SK-N-SH treated with all-trans-retinoic acid at 6 μM for 48 hours (cell line): ENCODE results near the gene FLNC.

Experiments
- ATAC-seq: fragments of 200-7000 bp; cut with Tn5 transposase; 3 replicates; pipeline ENCODE4 v1.9.1; 2020; ENCODE audit warnings: mild to moderate bottlenecking, moderate library complexity
- ARNTL ChIP-seq: fragments of 450-650 bp; formaldehyde crosslinking; IDR thresholded peaks from 2 replicates; pipeline ENCODE4 v1.5.0; 2020; ENCODE audit warnings: low read depth, mild to moderate bottlenecking, moderate library complexity, borderline replicate concordance
- BACH2 ChIP-seq: fragments of 250-450 bp; sonication (Bioruptor Pico); IDR thresholded peaks from 2 replicates; pipeline ENCODE4 v1.9.0; 2021; ENCODE audit warnings: mild to moderate bottlenecking, borderline replicate concordance
- CSDC2 ChIP-seq: fragments of 250-450 bp; sonication (Bioruptor Pico); IDR thresholded peaks from 2 replicates; pipeline ENCODE4 v1.5.0; 2020; ENCODE audit warnings: mild to moderate bottlenecking, moderate library complexity
- ESRRG ChIP-seq: fragments of 250-450 bp; sonication (Bioruptor Pico); IDR thresholded peaks from 2 replicates; pipeline ENCODE4 v1.6.1; 2021; ENCODE audit warnings: mild to moderate bottlenecking
- GLIS3 ChIP-seq: fragments of 250-450 bp; sonication (Bioruptor Pico); IDR thresholded peaks from 2 replicates; pipeline ENCODE4 v1.5.0; 2020; ENCODE audit warnings: mild to moderate bottlenecking, moderate library complexity
- ISL1 ChIP-seq: fragments of 250-450 bp; sonication (Bioruptor Pico); IDR thresholded peaks from 2 replicates; pipeline ENCODE4 v2.1.2; 2022; ENCODE audit warnings: mild to moderate bottlenecking, moderate library complexity
- OSR1 ChIP-seq: fragments of 250-450 bp; sonication (Bioruptor Pico); IDR thresholded peaks from 2 replicates; pipeline ENCODE4 v1.8.0; 2022; ENCODE audit warnings: moderate library complexity, mild to moderate bottlenecking, inconsistent platforms
- PPARA ChIP-seq: fragments of 250-450 bp; sonication (Bioruptor Pico); IDR thresholded peaks from 2 replicates; pipeline ENCODE4 v1.5.0; 2020; ENCODE audit warnings: mild to moderate bottlenecking, borderline replicate concordance
- RARB ChIP-seq: fragments of 250-450 bp; sonication (Bioruptor Pico); IDR thresholded peaks from 2 replicates; pipeline ENCODE4 v1.8.0; 2021; ENCODE audit warnings: mild to moderate bottlenecking, moderate library complexity
- SNAI2 ChIP-seq: fragments of 250-450 bp; sonication (Bioruptor Pico); IDR thresholded peaks from 2 replicates; pipeline ENCODE4 v1.5.0; 2020; ENCODE audit warnings: mild to moderate bottlenecking, moderate library complexity
- TCF4 ChIP-seq: fragments of 250-450 bp; sonication (Bioruptor Pico); IDR thresholded peaks from 2 replicates; pipeline ENCODE4 v1.8.0; 2021; ENCODE audit warnings: mild to moderate bottlenecking, moderate library complexity, borderline replicate concordance
- TOX ChIP-seq: fragments of 250-450 bp; sonication (Bioruptor Pico); IDR thresholded peaks from 2 replicates; pipeline ENCODE4 v1.8.0; 2021; ENCODE audit warnings: mild to moderate bottlenecking, moderate library complexity, borderline replicate concordance
- ZC3H10 ChIP-seq: fragments of 250-450 bp; sonication (Bioruptor Pico); IDR thresholded peaks from 2 replicates; pipeline ENCODE4 v1.5.1; 2021; ENCODE audit warnings: mild to moderate bottlenecking, moderate library complexity
- ZFP3 ChIP-seq: fragments of 250-450 bp; sonication (Bioruptor Pico); IDR thresholded peaks from 2 replicates; pipeline ENCODE4 v1.5.0; 2020; ENCODE audit warnings: mild to moderate bottlenecking, moderate library complexity
- ZNF70 ChIP-seq: fragments of 450-650 bp; formaldehyde crosslinking; IDR thresholded peaks from 2 replicates; pipeline ENCODE4 v1.5.0; 2020; ENCODE audit warnings: mild to moderate bottlenecking, moderate library complexity
- ZNF8 ChIP-seq: fragments of 450-650 bp; formaldehyde crosslinking; IDR thresholded peaks from 2 replicates; pipeline ENCODE4 v1.5.0; 2020; ENCODE audit warnings: mild to moderate bottlenecking, moderate library complexity
- TF ChIP-seq, protein P1 (sequence below): fragments of 250-450 bp; sonication (Bioruptor Pico); IDR thresholded peaks from 2 replicates; pipeline ENCODE4 v1.8.0; 2020; ENCODE audit warnings: mild to moderate bottlenecking, moderate library complexity, borderline replicate concordance
- TF ChIP-seq, protein P2 (sequence below): fragments of 250-450 bp; sonication (Bioruptor Pico); IDR thresholded peaks from 2 replicates; pipeline ENCODE4 v1.8.0; 2021; ENCODE audit warnings: low read depth, mild to moderate bottlenecking, moderate library complexity, borderline replicate concordance
- TF ChIP-seq, protein P3 (sequence below): fragments of 250-450 bp; sonication (Bioruptor Pico); IDR thresholded peaks from 2 replicates; pipeline ENCODE4 v1.5.1; 2020; ENCODE audit warnings: low read depth, mild to moderate bottlenecking, moderate library complexity
- TF ChIP-seq, protein P4 (sequence below): fragments of 250-450 bp; sonication (Bioruptor Pico); IDR thresholded peaks from 2 replicates; pipeline ENCODE4 v1.5.1; 2021; ENCODE audit warnings: mild to moderate bottlenecking, moderate library complexity
- TF ChIP-seq, protein P5 (sequence below): fragments of 250-450 bp; sonication (Bioruptor Pico); IDR thresholded peaks from 2 replicates; pipeline ENCODE4 v1.5.0; 2020; ENCODE audit warnings: mild to moderate bottlenecking, moderate library complexity

Gene FLNC

DNA sequence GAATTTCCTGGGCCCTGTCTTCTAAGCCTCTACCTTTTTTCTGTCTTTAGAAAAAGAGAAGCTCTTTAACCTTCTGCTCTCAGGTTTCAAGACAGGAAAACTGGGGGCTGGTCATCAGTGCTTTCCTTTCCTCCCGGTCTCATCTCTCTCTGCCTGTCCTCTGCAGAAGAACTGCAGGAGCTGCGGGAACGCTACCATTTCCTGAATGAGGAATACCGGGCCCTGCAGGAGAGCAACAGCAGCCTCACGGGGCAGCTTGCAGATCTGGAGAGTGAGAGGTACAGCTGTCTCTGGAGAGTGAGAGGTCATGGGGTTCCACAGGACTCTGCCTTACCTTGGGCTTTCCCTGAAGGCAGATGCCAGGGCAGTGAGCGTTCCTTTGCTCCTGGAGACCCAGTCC is 25.7 kb upstream of the FLNC start:
- TF ChIP-seq GLIS3 (CRISPR knock-in tag) = no peak
- no peak for TF ChIP-seq OSR1 (CRISPR knock-in tag)
- no peak for TF ChIP-seq PPARA
- no peak for TF ChIP-seq ARNTL (CRISPR knock-in tag)
- no peak for TF ChIP-seq TOX (CRISPR knock-in tag)
- TF ChIP-seq ZNF70 = no peak
- TF ChIP-seq RARB = no peak
- TF ChIP-seq, protein P1, sequence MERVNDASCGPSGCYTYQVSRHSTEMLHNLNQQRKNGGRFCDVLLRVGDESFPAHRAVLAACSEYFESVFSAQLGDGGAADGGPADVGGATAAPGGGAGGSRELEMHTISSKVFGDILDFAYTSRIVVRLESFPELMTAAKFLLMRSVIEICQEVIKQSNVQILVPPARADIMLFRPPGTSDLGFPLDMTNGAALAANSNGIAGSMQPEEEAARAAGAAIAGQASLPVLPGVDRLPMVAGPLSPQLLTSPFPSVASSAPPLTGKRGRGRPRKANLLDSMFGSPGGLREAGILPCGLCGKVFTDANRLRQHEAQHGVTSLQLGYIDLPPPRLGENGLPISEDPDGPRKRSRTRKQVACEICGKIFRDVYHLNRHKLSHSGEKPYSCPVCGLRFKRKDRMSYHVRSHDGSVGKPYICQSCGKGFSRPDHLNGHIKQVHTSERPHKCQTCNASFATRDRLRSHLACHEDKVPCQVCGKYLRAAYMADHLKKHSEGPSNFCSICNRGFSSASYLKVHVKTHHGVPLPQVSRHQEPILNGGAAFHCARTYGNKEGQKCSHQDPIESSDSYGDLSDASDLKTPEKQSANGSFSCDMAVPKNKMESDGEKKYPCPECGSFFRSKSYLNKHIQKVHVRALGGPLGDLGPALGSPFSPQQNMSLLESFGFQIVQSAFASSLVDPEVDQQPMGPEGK = no peak
- TF ChIP-seq, all 23 proteins: peak for 0
- ATAC-seq = peak; percentile 24

DNA sequence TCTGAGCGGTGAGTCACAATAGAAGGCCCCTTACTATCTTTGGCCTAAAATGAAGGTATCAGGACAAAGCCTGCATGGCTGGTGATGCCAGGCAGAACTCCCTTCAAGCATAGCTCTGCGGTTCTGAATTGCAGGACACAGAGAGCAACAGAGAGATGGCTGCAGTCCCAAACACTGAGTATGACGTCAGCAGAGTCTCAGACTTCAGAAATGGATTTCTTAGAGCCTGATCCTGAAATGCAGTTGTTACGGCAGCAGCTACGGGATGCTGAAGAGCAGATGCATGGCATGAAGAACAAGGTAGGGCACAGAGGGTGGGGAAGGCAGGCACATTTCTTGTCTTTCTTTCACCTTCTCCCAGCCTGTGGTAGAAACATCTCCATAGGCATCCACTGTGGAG is 25.0 kb upstream of the FLNC start:
- no peak for ATAC-seq
- TF ChIP-seq, protein P2, sequence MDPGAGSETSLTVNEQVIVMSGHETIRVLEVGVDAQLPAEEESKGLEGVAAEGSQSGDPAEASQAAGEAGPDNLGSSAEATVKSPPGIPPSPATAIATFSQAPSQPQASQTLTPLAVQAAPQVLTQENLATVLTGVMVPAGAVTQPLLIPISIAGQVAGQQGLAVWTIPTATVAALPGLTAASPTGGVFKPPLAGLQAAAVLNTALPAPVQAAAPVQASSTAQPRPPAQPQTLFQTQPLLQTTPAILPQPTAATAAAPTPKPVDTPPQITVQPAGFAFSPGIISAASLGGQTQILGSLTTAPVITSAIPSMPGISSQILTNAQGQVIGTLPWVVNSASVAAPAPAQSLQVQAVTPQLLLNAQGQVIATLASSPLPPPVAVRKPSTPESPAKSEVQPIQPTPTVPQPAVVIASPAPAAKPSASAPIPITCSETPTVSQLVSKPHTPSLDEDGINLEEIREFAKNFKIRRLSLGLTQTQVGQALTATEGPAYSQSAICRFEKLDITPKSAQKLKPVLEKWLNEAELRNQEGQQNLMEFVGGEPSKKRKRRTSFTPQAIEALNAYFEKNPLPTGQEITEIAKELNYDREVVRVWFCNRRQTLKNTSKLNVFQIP (CRISPR knock-in tag) = no peak
- TF ChIP-seq ZFP3 (CRISPR knock-in tag) (no peak), ISL1 (CRISPR knock-in tag) (no peak), RARB (no peak), ZNF8 (CRISPR knock-in tag) (no peak), TCF4 (CRISPR knock-in tag) (no peak), ARNTL (CRISPR knock-in tag) (no peak), CSDC2 (CRISPR knock-in tag) (no peak), SNAI2 (no peak), ZC3H10 (CRISPR knock-in tag) (no peak), PPARA (no peak), BACH2 (no peak)
- TF ChIP-seq, protein P1 = no peak
- TF ChIP-seq, protein P3, sequence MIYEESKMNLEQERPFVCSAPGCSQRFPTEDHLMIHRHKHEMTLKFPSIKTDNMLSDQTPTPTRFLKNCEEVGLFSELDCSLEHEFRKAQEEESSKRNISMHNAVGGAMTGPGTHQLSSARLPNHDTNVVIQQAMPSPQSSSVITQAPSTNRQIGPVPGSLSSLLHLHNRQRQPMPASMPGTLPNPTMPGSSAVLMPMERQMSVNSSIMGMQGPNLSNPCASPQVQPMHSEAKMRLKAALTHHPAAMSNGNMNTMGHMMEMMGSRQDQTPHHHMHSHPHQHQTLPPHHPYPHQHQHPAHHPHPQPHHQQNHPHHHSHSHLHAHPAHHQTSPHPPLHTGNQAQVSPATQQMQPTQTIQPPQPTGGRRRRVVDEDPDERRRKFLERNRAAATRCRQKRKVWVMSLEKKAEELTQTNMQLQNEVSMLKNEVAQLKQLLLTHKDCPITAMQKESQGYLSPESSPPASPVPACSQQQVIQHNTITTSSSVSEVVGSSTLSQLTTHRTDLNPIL (CRISPR knock-in tag) = no peak
- TF ChIP-seq, protein P4, sequence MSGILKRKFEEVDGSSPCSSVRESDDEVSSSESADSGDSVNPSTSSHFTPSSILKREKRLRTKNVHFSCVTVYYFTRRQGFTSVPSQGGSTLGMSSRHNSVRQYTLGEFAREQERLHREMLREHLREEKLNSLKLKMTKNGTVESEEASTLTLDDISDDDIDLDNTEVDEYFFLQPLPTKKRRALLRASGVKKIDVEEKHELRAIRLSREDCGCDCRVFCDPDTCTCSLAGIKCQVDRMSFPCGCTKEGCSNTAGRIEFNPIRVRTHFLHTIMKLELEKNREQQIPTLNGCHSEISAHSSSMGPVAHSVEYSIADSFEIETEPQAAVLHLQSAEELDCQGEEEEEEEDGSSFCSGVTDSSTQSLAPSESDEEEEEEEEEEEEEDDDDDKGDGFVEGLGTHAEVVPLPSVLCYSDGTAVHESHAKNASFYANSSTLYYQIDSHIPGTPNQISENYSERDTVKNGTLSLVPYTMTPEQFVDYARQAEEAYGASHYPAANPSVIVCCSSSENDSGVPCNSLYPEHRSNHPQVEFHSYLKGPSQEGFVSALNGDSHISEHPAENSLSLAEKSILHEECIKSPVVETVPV (CRISPR knock-in tag) = no peak
- TF ChIP-seq, protein P5, sequence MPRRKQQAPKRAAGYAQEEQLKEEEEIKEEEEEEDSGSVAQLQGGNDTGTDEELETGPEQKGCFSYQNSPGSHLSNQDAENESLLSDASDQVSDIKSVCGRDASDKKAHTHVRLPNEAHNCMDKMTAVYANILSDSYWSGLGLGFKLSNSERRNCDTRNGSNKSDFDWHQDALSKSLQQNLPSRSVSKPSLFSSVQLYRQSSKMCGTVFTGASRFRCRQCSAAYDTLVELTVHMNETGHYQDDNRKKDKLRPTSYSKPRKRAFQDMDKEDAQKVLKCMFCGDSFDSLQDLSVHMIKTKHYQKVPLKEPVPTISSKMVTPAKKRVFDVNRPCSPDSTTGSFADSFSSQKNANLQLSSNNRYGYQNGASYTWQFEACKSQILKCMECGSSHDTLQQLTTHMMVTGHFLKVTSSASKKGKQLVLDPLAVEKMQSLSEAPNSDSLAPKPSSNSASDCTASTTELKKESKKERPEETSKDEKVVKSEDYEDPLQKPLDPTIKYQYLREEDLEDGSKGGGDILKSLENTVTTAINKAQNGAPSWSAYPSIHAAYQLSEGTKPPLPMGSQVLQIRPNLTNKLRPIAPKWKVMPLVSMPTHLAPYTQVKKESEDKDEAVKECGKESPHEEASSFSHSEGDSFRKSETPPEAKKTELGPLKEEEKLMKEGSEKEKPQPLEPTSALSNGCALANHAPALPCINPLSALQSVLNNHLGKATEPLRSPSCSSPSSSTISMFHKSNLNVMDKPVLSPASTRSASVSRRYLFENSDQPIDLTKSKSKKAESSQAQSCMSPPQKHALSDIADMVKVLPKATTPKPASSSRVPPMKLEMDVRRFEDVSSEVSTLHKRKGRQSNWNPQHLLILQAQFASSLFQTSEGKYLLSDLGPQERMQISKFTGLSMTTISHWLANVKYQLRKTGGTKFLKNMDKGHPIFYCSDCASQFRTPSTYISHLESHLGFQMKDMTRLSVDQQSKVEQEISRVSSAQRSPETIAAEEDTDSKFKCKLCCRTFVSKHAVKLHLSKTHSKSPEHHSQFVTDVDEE (CRISPR knock-in tag) = no peak

DNA sequence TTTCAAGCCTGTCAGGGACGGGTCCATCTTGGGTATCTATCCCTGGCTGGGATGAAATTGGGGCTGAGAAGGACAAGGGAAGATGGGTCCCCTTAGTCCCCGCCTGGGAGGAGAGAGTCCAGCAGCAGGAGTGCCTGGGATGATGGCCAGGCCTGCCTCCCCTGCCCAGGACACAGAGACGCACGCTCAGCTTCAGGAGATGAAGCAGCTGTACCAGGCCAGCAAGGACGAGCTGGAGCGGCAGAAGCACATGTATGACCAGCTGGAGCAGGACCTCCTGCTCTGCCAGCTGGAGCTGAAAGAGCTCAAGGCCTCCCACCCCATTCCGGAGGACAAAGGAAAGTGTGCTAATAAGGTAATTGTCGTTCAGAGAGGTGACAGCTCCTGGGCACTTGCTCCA is 23.0 kb upstream of the FLNC start:
- no peak for ATAC-seq
- TF ChIP-seq ESRRG (CRISPR knock-in tag) = no peak
